ENCODE measurements around the gene RSPO3. TPM values are rescaled to one million over a fixed set of nuclear protein-coding genes. Genes with fewer than 3 reads are reported as not detected.

RSPO3 gene
- total RNA-seq, 4 donors from 2014 or later, result 23.5 to 70.6 (median 45.0) TPM

- Histone ChIP-seq H3K27me3 (no peaks in the 10 kb centered on the region), H3K4me1 (no peaks in the 10 kb centered on the region), H3K36me3 (no peaks in the 10 kb centered on the region), H3K27ac (no peak overlapping the region), H3K4me3 (no peak overlapping the region), H3K9me3 (no peaks in the 10 kb centered on the region)
- no peak for DNase-seq
- no peak for TF ChIP-seq CTCF (IDR thresholded peaks at IDR 0.05)
- TF ChIP-seq POLR2A (IDR thresholded peaks at IDR 0.05), result no peak
- intact Hi-C loops (cut with DNase I; ENCODE audit: low total_unique reads), result no loop called here
These were observed 67.0 kb downstream of the RSPO3 start for GRCh38 chr6:127185437-127185995.

- Histone ChIP-seq H3K4me3 (no peak overlapping the region), H3K36me3 (no peaks in the 10 kb centered on the region), H3K9me3 (no peaks in the 10 kb centered on the region), H3K27me3 (no peaks in the 10 kb centered on the region), H3K27ac (no peak overlapping the region), H3K4me1 (no peaks in the 10 kb centered on the region)
- DNase-seq, result peak in 1 of 2 donors; percentile 24
- intact Hi-C loops (cut with DNase I; ENCODE audit: low total_unique reads), result no loop called here
- TF ChIP-seq CTCF (IDR thresholded peaks at IDR 0.05) (no peak), POLR2A (IDR thresholded peaks at IDR 0.05) (no peak)
These were observed 68.4 kb downstream of the RSPO3 start for GRCh38 chr6:127186889-127187288.

- H3K4me3 ChIP-seq, result no peak overlapping the region
- TF ChIP-seq POLR2A (IDR thresholded peaks at IDR 0.05) (no peak), CTCF (IDR thresholded peaks at IDR 0.05) (no peak)
- intact Hi-C loops (cut with DNase I; ENCODE audit: low total_unique reads), result no loop called here
- no peaks in the 10 kb centered on the region for H3K36me3 ChIP-seq
- peaks cover 0 to 7% of the 10 kb centered on the region in 2 donors for H3K4me1 ChIP-seq
- H3K27ac ChIP-seq, result peak overlapping the region in 1 of 2 donors; percentile 32
- DNase-seq, result no peak
- H3K27me3 ChIP-seq, result no peaks in the 10 kb centered on the region
- H3K9me3 ChIP-seq, result no peaks in the 10 kb centered on the region
These were observed 70.3 kb downstream of the RSPO3 start for GRCh38 chr6:127188744-127189143.

- intact Hi-C loops (cut with DNase I; ENCODE audit: low total_unique reads), result no loop called here
- Histone ChIP-seq H3K27me3 (no peaks in the 10 kb centered on the region), H3K4me3 (no peak overlapping the region), H3K36me3 (no peaks in the 10 kb centered on the region), H3K4me1 (peaks cover 0 to 7% of the 10 kb centered on the region in 2 donors), H3K9me3 (no peaks in the 10 kb centered on the region), H3K27ac (peak overlapping the region in 1 of 2 donors; percentile 32)
- no peak for TF ChIP-seq POLR2A (IDR thresholded peaks at IDR 0.05)
- peak; percentile 6 to 59 (median 39) for TF ChIP-seq CTCF (IDR thresholded peaks at IDR 0.05)
- no peak for DNase-seq
These were observed 72.1 kb downstream of the RSPO3 start for GRCh38 chr6:127190552-127190951.

GRCh38 chr6:127191716-127192115 lies 73.2 kb downstream of the RSPO3 start:
- Histone ChIP-seq H3K27ac (peak overlapping the region; percentile 44 to 57), H3K27me3 (no peaks in the 10 kb centered on the region), H3K4me1 (peaks cover 0 to 7% of the 10 kb centered on the region in 2 donors), H3K9me3 (no peaks in the 10 kb centered on the region), H3K36me3 (no peaks in the 10 kb centered on the region), H3K4me3 (no peak overlapping the region)
- DNase-seq, result no peak
- intact Hi-C loops (cut with DNase I; ENCODE audit: low total_unique reads), result no loop called here
- no peak for TF ChIP-seq CTCF (IDR thresholded peaks at IDR 0.05)
- no peak for TF ChIP-seq POLR2A (IDR thresholded peaks at IDR 0.05)

Measured in uterus (tissue), 4 donors.